Vagina (tissue), 2 donors: ENCODE results near the gene BTBD6.

Experiments
- POLR2A ChIP-seq, 2 donors: fragments of 450-650 bp; IDR thresholded peaks; one replicate each; pipeline ENCODE4 v1.6.1; 2017; ENCODE audit warnings: antibody characterized with exemption in 2 of 2, mild to moderate bottlenecking in 2 of 2, moderate library complexity in 2 of 2
- POLR2AphosphoS5 ChIP-seq, 2 donors: sonication (generic); formaldehyde crosslinking; IDR thresholded peaks; one replicate each; pipeline ENCODE4 v1.9.0; 2017; ENCODE audit warnings: antibody characterized with exemption in 2 of 2, mild to moderate bottlenecking in 2 of 2, low read depth in 1 of 2; ENCODE audit not compliant: insufficient read depth in 1 of 2
- TF ChIP-seq, protein P1 (sequence below), 3 experiments: fragments of 450-650 bp in 2 of 3; fragments of 200-600 bp in 1 of 3; sonication (generic) in 1 of 3; IDR thresholded peaks; one replicate each; pipeline ENCODE4 v1.5.1; 2017 to 2019; ENCODE audit warnings: antibody characterized with exemption in 3 of 3, mild to moderate bottlenecking in 2 of 3, moderate library complexity in 2 of 3

DNA sequence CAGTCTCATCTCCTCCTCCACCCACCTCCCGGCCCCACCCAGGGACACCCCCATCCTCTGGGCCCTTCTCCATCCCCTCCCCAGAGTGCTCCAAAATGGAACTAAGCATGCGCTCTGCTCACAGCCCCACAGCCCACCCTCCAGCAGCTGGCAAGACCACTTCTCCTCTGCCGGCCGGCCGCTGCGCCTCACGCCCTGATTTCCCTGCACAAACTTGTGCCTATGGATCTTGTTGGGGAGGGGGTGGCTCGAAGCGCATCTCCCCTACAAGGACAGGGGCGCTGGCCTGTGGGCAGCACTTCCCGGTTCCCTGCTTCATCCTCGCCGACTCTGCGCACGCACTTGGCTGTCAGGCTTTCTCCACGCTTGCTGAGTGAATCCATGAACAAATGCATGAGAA lies 47.7 kb upstream of the BTBD6 start:
- TF ChIP-seq, protein P1, sequence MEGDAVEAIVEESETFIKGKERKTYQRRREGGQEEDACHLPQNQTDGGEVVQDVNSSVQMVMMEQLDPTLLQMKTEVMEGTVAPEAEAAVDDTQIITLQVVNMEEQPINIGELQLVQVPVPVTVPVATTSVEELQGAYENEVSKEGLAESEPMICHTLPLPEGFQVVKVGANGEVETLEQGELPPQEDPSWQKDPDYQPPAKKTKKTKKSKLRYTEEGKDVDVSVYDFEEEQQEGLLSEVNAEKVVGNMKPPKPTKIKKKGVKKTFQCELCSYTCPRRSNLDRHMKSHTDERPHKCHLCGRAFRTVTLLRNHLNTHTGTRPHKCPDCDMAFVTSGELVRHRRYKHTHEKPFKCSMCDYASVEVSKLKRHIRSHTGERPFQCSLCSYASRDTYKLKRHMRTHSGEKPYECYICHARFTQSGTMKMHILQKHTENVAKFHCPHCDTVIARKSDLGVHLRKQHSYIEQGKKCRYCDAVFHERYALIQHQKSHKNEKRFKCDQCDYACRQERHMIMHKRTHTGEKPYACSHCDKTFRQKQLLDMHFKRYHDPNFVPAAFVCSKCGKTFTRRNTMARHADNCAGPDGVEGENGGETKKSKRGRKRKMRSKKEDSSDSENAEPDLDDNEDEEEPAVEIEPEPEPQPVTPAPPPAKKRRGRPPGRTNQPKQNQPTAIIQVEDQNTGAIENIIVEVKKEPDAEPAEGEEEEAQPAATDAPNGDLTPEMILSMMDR (IDR thresholded peaks at IDR 0.05): no peak
- TF ChIP-seq POLR2AphosphoS5 (IDR thresholded peaks at IDR 0.05; ENCODE audit: insufficient read depth in 1 of 2, low read depth in 1 of 2) (no peak), POLR2A (IDR thresholded peaks at IDR 0.05) (no peak)
